Left ventricle myocardium inferior (tissue), 1 donor: Measurements from ENCODE around the gene SUSD1. TPM values are rescaled to one million over a fixed set of nuclear protein-coding genes. Genes with fewer than 3 reads are reported as not detected.

ENCODE experiments used
- DNase-seq: peaks from one replicate; pipeline ENCODE4 v3.0.0-alpha.2; 2020
- H3K27ac ChIP-seq: fragments of 200-600 bp; replicated peaks from 2 replicates; pipeline ENCODE4 v1.8.0; 2021
- H3K27me3 ChIP-seq: fragments of 200-600 bp; 2 replicates; pipeline ENCODE4 v1.8.0; 2021; ENCODE audit warnings: low read depth
- H3K36me3 ChIP-seq: fragments of 200-600 bp; 2 replicates; pipeline ENCODE4 v1.8.0; 2021
- H3K4me1 ChIP-seq: fragments of 200-600 bp; 2 replicates; pipeline ENCODE4 v1.8.0; 2021
- H3K4me3 ChIP-seq: fragments of 200-600 bp; 2 replicates; pipeline ENCODE4 v1.8.0; 2021; ENCODE audit warnings: mild to moderate bottlenecking, moderate library complexity
- H3K9me3 ChIP-seq: fragments of 200-600 bp; replicated peaks from 2 replicates; pipeline ENCODE4 v1.8.0; 2021
- CTCF ChIP-seq: fragments of 200-600 bp; IDR thresholded peaks from 2 replicates; pipeline ENCODE4 v1.8.0; 2021; ENCODE audit warnings: antibody characterized with exemption, mild to moderate bottlenecking, borderline replicate concordance
- intact Hi-C: fragments of 100-400 bp; cut with micrococcal nuclease; formaldehyde crosslinking; loops from one replicate; pipeline ENCODE4 v1.11.0; 2022
- total RNA-seq: library from RNA; stranded (reverse); fragmentation: NEBNext Ultra II Directional; extraction: Animal tissue kit (Norgen Biotek cat#: 25700); gene quantifications from one replicate; pipeline ENCODE4 v1.2.1, GENCODE V29; 2021
- donor health status: DM: no; HTN: yes; CAD: no; lungs with severe emphysema.

SUSD1 gene
- total RNA-seq, 1 donor from 2014 or later, result 5.1 TPM

DNA sequence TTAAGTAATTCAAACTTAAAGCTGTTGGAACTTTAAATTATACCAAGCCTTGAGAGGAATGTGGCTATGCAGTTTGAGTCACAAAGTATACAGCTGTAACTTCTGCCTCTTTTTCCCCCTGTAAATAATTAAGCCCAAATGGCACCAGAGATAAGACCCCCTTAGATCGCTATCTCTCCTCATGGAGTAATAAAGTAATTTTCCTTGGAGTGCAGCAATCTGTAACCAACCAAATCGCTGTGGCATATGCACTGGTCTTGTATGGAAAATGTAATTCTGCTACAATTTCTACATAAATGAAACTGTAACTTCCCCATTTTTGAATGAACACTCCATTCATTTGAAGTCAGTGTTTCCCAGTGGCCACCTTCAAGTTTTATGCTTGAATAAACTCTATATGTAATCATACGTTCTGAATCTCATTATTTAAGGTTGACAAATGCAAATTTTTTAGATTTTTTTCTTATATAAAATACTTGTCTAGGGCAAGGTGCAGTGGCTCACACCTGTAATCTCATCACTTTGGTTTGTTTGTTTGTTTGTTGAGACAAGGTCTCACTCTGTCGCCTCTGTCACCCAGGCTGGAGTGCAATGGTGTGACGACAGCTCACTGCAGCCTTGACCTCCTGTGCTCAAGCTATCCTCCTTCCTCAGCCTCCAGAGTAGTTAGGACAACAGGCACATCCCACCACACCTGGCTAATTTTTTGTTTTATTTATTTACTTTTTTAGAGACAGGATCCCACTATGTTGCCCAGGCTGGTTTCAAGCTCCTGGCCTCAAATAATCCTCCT lies 12.3 kb downstream of the SUSD1 start:
- Histone ChIP-seq H3K4me3 (no peak overlapping the region), H3K4me1 (peaks cover 9% of the 10 kb centered on the region), H3K27me3 (no peaks in the 10 kb centered on the region), H3K27ac (no peak overlapping the region), H3K36me3 (no peaks in the 10 kb centered on the region), H3K9me3 (no peaks in the 10 kb centered on the region)
- intact Hi-C loops, result no loop called here
- TF ChIP-seq CTCF, result no peak
- DNase-seq, result no peak

DNA sequence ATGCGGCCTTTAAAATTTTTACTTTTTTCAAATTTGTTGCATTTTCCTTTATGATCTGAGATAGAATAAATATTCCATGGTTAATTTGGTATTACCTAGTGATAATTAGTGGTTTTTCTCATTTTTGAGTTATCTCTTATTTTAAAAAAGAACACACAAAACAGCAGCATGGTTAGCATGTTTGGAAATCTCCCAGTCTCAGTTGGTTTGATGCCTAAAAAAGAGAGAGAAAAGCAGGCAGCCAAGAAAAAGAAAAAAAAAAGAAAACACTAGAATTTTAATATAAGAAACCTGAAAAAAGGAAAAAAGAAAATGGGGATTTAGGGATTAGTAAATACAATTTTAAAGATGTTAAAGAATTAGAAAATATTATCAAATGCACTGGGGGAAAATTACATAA lies 15.3 kb downstream of the SUSD1 start:
- peak overlapping the region; percentile 53 for H3K27ac ChIP-seq
- no peaks in the 10 kb centered on the region for H3K9me3 ChIP-seq
- peaks cover 13% of the 10 kb centered on the region for H3K4me1 ChIP-seq
- no peak for TF ChIP-seq CTCF
- no peak overlapping the region for H3K4me3 ChIP-seq
- DNase-seq, result no peak
- intact Hi-C loops, result no loop called here
- H3K36me3 ChIP-seq, result no peaks in the 10 kb centered on the region
- no peaks in the 10 kb centered on the region for H3K27me3 ChIP-seq

DNA sequence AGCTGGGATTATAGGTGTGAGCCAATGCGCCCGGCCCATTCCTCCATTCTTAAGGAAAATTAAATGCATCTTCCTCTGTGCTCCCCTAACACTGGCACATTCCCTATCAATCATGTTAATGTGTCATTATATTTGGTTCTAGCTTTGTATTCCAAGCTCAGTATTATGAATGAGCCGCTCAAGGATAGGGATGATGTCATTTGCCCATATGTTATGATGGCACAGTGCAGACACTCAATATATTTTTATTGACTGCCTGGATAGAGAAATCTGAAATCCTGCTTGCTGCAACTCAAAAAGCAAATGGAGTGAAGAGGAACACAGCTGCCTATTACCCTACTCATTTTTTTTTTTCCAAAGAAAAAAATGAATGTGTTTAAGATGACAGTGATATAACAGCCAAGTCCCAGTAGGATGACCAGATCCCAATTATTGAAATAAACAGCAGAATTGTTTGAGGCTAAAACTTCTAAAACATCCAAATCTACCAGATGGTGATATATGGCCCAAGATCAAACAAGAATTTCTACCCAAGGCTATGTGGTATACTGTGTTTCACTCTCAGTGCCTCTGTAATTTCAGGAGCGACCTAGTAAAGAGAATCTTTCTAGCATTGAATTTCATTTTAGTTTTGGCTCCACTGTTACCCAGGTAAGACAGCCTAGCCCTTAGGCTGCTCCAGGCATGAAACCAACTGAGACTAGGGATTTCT lies 16.3 kb downstream of the SUSD1 start:
- no peak for DNase-seq
- Histone ChIP-seq H3K9me3 (no peaks in the 10 kb centered on the region), H3K27me3 (no peaks in the 10 kb centered on the region), H3K4me3 (no peak overlapping the region), H3K36me3 (no peaks in the 10 kb centered on the region), H3K4me1 (peaks cover 13% of the 10 kb centered on the region), H3K27ac (peak overlapping the region; percentile 53)
- intact Hi-C loops, result no loop called here
- no peak for TF ChIP-seq CTCF

DNA sequence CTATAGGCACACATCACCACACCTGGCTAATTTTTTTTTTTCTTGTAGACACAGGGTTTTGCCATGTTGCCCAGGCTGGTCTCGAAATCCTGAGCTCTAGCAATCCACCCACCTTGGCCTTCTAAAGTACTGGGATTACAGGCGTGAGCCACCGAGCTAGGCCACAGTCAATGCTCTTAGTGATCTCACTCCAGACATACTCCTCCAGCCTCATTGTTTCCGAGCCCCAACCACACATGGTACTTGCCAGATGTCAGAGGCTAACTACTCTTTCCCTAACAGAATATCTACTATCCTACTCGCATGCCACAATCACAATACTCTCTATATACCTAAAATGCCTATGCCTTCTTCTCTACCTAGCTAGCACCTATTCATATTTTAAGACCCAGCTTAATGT lies 17.1 kb downstream of the SUSD1 start:
- H3K4me3 ChIP-seq, result no peak overlapping the region
- intact Hi-C loops, result no loop called here
- no peak for TF ChIP-seq CTCF
- no peak for DNase-seq
- peaks cover 13% of the 10 kb centered on the region for H3K4me1 ChIP-seq
- H3K27me3 ChIP-seq, result no peaks in the 10 kb centered on the region
- no peaks in the 10 kb centered on the region for H3K36me3 ChIP-seq
- peak overlapping the region; percentile 53 for H3K27ac ChIP-seq
- no peaks in the 10 kb centered on the region for H3K9me3 ChIP-seq

- H3K36me3 ChIP-seq, result no peaks in the 10 kb centered on the region
- intact Hi-C loops, result no loop called here
- H3K27ac ChIP-seq, result peak overlapping the region; percentile 55
- DNase-seq, result no peak
- no peaks in the 10 kb centered on the region for H3K9me3 ChIP-seq
- no peak overlapping the region for H3K4me3 ChIP-seq
- peaks cover 13% of the 10 kb centered on the region for H3K4me1 ChIP-seq
- TF ChIP-seq CTCF, result no peak
- no peaks in the 10 kb centered on the region for H3K27me3 ChIP-seq
Measured at GRCh38 chr9:112157087-112157486, 18.0 kb downstream of the SUSD1 start.
